CD4-positive, alpha-beta T cell treated with Interleukin-12 subunit alpha and Interleukin-12 subunit beta, for 1 hour (primary cell): Measurements from ENCODE around the gene CACNA2D3.

Experiments
- DNase-seq: peaks from one replicate; pipeline ENCODE4 v3.0.0-alpha.2; 2020

Gene CACNA2D3

DNA sequence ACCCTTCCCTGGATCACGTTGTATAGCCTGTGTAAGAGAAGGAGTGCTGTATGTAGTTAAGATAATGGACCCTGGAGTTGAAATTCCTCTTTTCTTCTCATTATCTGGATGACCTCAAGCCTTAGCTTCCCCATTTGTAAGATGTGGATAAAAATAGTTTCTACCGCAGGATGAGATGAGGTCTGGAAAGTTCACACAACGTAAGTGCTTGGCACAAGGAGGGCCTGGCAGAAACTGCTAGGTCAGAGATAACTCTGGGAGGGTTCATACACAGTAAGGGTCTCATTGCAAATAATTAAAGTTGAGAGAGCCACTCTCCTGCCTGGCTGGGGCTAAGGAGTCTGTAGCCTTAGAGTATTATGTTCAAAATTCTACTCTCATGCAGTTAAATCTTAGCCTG is 591.1 kb downstream of the CACNA2D3 start:
- no peak for DNase-seq

DNA sequence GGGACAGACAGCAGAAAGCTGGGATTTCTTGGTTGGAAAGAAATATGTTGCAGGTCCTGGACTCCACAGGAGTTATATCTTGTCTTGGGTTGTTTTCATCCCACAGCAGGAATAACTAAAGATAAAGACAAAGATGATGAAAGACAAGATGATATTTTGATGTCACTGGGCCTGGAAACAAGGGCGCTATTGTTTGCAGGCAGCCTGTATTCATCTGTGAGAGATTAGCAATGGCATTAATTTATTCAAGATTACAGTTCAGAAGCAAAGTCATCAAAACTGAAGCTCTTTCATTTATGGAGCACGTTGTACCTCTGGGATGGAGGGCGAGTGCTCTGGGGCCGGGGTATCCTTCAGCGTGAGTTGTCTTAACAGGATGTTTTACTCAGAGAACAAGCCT is 591.7 kb downstream of the CACNA2D3 start:
- no peak for DNase-seq

DNA sequence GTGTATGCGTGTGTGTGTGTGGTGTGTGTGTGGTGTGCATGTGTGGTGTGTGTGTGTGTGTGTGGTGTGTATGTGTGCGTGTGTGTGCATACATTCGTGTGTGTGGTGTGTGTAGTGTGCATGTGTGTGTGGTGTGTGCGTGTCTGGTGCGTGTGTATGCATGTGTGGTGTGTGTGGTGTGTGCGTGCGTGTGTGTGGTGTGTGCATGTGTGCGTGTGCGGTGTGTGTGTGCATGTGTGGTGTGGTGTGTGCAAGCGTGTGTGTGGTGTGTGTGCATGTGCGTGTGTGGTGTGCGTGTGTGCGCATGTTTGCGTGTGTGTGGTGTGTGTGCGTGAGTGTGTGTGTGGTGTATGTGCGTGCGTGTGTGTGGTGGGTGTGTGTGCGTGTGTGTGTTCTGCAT is 595.2 kb downstream of the CACNA2D3 start:
- DNase-seq = no peak

DNA sequence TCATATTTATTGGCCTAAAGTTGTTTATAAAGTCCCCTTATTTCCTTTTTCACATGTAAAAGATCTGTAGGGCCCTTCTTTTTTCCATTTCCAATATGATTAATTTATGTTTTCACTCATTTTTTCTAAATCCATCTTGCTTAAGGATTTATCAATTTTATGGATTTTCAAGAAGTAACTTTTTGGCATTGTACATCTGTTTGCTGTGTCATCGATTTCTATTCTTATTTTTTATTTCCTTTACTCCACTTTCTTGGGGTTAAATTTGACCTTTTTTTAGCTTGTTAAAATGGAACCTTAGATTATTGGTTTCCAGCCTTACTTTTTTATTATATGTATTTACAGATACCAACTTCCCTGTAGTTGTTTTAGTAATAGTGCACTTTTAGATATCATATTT is 597.6 kb downstream of the CACNA2D3 start:
- DNase-seq = no peak

DNA sequence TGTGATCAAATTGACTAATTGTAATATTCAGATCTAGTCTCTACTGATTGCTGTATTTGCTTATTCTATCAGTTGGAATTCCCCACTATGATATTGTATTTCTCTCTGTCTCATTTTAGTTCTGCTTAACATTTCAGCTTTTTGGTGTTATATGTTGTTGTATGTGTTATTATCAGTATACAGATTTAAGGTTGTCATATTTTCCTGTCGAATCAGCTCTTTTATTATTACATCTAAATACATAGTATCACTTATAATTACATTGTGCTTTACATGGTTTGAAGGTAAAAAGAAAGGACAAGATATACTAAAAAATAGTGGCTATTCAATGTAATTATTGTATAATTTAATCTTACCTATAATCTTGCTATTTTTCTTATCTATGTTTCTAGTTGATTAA is 598.3 kb downstream of the CACNA2D3 start:
- DNase-seq = no peak

DNA sequence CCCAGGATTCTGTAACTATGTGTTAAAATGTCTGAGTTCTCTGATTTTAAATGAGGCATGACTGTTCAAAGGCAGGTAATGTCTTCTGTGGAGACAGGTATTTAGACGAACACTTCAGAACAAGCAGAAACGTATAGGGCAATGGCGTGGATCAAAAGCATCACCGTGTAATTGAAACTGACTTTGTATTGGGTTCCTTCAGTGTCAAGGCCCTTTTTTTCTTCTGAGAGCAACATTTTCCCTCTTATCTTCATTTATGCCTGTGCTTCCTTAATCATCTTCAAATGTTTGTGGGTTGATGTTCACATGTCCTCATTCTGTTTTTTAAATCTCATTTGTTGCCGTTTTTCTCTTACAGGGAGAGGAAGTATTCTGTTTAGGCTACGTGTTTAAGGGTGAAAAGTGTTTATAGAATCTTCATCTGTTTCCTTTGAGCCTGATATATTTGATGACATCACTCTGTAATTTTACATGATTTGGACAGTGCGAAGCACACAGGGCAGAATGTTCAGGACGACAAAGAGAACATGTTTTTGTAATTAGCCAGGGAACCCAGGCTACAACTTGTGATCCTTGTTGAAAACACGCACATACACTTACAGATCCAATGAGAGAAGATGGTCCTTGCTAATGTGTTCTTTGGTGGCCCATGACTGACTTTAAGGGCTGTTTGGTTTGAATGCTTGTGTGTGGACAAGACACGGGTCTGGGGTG is 609.5 kb downstream of the CACNA2D3 start:
- no peak for DNase-seq

DNA sequence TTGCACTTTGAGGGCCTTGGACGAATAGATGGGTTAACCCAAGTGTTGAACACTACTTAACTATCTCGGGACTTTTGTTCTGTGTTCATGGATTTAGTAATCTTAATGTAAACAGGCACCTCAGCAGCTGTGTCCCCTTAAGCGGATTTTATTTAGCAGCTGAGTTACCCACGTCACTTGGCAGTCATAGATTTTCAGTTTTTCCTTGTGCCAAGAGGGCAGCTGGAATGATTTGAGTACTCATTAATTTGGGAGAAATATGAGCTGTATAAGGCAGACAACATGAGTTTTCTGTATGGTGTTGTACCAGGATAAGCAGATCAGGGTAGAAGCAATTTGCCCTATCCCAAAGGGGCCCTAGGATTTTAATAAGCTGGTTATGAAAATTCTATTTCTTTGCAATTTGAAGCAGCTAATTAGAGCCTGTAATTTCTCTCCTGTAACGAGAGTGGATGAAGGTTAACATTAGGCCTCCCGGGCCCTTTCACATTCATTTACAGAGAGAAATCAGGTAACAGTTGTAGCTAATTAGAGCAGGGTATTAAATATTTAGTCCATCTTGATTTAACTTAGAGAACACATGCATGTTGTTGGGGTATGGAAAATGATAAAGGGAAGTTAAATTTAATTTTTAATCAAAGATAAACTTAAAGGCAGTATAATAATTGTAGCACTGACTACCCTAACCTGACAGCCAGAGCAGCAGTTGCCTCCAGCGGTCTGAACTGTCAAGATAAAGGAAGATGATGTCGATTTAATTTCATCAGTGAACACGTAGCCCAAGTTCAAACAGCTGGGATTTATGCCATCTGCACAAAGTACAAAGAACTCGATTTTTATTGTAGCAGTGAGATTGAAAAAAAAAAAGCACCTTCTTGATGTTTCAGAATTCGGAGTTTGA is 611.0 kb downstream of the CACNA2D3 start:
- no peak for DNase-seq

DNA sequence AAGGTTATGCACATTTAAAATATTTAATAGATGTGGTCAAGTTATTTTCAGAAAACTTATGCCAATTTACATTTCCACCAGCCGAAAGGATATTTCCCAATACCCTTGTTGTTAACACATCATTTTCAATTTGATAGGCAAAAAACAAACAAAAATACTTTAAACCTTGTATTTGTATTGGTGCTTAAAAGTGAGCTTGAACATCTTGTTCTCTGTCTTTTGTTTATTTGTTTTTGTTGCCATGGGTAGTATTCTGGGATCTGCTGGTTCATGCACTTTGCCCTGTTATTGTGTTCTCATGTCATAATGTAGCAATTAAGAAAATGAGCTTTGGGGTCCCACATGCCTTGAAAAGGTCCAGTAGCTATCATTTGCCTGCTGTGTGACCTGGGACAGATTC is 614.1 kb downstream of the CACNA2D3 start:
- no peak for DNase-seq

DNA sequence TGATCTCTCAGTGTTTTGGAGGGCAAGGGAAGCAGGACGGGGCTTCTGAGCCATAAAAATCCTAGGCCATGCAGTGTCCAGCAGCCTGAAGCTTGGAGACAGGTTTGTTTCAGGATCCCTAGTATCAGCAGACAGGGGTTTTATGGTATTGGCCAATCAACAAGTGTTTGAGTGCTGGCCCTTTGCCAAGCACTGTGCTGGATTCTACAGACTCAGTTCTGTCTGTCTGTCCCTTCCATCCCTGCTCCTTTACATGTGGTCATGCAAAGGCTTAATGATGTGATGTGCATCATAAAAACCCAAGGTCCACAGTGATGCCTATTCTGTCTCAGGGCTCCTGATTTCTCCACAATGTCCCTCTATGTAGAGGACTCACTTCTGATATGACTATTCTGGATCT is 621.4 kb downstream of the CACNA2D3 start:
- no peak for DNase-seq

DNA sequence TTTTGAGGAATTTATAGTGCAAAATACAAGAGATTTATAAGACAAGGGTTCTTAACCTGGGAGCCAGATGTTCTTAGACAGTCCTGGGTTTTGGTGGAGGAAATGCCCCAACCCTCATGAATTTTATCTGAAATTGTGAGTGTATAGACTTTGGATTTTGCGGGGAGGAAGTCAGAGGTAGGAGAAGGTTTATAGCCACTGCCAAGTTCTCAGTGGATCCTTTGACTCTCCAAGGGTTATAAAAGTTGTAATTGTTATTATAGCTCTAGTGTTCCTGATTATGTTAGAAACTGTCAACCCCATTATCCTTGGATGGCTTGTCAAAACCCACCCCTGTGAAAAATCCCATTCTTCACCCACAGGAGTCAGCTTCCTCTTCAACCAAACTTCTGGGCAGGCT is 621.9 kb downstream of the CACNA2D3 start:
- no peak for DNase-seq

DNA sequence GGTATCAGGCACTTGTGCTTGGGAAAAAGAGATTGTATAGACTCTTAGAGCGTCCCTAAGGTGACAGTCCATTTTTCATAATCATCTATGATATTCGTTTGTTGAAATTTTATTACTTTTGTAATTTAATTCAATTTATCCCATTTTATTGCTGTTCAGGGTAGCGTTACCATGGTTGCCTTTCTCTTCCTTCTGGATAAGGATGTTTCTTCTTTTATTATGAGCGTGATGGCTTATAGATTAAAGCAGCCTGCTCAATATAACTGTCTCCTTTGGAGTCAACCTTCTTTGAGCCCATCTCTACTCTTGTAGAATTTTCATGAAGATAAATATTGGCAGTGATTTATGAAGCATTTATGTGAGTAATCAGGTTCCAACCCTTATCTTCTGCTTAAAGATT is 623.5 kb downstream of the CACNA2D3 start:
- DNase-seq = no peak

DNA sequence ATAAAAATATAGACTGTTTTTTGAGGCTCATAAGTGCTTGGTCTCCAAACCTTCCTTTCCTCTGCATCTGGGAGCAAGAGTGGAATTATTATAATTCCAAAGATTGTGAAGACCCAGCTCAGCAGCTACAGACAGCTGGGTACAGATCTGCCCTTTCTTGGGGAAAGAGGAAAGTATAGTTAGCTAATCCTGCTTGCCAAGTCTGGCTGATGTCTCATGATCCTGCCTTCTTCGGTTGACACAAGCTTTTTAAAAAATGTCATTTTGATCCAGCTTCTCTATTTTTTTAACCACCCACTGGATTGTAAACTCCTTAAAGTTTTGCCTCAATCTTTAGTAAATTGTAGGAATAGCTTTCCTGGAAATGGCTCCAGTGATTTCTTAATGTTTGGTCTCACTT is 624.4 kb downstream of the CACNA2D3 start:
- no peak for DNase-seq

DNA sequence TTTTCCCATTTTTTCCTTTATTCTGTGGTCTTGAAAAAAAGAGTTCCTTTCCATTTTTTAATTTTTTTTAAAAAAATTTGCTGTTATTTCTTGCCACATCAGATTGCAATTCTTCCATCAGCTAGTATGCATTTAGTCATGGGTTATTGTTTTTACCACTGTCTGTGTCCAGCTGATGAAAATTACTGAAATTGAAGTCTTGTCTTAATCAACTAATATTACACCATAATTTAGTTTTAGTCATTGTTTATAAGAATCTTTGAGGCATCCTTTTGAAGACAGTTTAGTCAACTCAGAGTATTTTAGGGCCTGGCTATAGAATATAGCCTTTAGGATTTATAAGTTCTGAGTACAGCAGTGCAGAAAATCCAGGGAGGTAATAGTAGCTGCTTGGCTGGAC is 633.4 kb downstream of the CACNA2D3 start:
- DNase-seq = no peak

DNA sequence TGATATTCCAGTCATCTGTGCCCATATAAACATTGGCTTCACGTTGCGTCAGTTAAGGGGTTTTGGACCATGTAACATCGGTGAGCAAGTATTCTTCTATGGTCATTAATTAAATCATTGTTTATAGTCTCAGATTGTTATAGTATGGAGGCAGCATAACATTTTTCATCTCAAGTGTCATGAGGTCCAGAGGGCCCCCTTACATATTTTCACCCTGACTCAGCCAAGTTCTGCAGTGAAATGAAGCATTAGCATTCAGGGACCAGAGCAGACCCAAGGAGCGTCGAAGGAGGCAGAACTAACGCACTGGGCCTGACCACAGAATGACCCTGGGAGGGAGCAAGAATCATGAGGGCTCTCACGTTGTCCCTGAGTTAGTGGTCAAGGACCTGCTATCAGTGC is 634.0 kb downstream of the CACNA2D3 start:
- no peak for DNase-seq

DNA sequence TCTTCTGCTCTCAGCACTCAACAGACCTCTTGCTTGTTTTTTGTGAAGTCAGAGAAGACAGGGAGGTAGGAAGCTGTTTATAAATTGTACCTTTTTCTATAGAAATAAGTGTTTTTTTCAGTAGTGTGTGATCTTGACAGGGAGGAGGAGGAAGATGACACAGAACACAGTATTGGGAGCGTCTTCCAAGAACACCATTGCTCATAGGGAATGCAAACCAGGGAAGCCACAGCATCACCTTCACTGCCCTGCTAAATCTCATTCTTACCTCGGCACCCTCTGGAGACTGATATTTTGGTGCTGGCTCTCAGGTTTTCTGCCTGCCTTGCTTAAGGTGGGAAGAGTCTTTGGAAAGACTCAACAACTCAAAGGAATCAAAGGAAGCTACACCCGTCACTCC is 636.1 kb downstream of the CACNA2D3 start:
- no peak for DNase-seq

DNA sequence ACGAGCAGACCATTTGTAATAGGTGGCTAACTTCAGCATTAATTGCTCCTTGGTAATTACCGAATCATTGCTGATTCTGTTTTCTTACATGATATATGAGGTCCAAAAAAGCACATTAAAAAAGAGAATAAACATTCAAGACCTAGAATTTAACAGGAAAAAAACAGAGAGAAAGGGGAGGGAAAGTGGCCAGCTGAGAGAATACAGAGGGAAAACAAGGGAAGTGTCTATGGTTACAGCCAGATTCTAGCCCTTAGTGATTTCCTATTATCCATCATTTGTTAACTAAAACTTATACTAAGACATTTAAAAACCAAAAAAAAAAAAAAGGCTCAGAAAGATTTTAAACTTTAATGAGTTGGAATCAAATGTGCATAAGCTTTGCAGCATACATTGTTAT is 636.8 kb downstream of the CACNA2D3 start:
- no peak for DNase-seq

DNA sequence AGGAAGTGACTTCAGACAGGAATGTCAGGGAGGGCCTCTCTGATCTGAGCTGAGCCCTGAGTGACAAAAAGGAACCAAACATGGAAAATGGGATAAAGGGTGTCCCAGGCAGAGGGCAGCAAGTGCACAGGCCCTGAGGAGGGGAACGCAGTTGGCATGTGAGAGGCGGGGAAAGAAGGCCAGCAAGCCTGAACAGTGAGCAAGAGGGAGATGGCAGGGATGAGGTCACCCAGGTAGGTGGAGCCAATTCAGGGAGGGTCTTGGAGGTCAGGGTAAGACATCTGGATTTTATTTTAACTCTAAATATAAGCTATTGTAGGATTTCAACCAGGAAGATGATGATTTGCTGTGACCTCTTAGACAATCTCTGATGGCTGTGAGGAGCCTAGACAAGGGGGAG is 637.8 kb downstream of the CACNA2D3 start:
- DNase-seq = no peak

DNA sequence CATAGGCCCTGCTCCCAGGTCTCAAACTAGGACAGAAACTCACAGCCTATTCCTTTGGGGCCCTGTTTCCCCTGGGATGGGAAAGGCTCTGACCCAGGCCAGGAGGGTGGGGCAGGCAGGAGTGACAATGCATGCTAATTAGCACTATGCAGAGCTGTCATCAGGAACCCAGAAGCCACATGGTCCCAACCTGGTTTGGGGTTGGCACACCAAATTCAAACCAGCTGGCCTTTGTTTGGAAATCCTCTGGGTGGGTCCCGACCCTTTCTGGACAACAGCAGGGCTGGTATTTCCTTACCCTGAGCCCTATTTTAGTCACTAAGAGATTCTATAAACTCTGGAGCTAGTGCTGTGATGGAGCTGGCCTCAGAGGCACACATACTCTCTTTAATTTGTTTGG is 639.3 kb downstream of the CACNA2D3 start:
- no peak for DNase-seq

DNA sequence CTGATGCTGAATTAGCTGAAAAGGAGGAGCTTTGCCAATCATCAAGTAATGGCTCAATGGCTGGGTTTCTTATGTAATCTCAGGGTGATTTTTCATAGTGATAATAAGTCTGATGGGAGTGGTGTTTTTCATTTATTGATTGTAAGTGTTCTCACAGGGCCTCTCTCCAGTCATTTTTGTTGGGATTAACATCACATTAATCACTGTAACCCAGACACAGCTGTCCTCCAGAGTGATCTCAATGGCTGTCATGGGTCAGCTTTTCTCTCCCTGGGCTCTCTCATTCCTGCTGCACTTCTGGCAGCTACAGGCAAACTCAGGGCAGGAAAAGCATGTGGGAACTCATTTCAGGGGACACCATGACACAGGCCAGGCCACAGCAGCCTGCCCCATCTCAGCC is 642.6 kb downstream of the CACNA2D3 start:
- no peak for DNase-seq

DNA sequence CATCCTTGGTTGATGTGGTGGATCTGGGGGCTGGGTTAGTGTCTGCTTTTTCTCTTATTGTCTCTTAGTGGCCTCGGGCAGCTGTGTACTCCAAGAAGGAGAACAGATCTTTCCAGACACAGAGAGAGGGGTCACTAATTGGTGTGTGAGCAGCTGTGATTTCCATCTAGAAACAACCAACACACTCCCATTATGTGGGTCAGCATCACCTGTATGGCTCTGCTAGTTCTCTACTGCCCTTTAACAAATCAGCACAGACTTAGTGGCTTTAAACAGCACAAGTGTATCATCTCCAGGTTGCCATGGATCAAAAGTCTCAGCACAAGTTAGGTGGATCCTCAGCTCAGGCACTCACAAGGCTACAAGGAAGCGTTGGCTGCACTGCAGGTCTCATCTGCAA is 648.7 kb downstream of the CACNA2D3 start:
- DNase-seq = no peak

DNA sequence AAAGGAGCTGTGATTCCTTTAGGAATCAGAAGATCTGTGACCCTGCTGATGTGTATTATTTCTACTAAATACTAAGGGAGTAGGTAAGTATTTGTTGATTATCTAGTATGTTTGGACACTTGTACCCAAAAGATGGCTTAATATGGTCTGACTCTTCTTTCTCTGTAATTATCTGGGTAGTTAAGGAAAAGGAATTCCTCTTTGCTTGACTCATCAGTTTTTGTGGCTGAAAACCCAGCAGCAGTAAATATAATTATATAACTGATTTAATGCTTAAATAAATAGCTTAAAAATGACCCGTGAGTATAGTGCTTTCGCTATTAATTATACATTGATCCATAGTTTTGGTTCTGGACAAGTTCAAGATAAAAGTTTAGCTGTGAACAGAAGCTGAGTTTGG is 649.7 kb downstream of the CACNA2D3 start:
- no peak for DNase-seq

DNA sequence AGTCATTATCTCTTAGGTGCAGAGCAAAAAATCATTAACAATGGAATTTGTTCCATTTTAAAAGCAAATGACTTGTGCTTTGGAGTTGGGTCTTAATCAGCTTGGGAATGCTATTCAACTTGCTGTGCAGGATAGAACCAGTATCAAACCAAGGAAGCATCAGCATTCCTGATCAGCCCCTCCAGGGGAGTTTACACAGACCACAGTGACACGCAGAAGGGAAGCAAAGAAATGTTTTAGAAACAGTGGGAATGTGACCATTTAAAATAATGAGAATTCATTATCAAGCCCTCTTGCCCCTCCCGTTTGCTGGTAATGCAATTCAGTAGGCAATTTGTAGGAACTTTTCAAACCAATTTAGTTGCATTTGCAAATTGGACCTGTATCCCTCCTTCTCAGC is 650.4 kb downstream of the CACNA2D3 start:
- no peak for DNase-seq

DNA sequence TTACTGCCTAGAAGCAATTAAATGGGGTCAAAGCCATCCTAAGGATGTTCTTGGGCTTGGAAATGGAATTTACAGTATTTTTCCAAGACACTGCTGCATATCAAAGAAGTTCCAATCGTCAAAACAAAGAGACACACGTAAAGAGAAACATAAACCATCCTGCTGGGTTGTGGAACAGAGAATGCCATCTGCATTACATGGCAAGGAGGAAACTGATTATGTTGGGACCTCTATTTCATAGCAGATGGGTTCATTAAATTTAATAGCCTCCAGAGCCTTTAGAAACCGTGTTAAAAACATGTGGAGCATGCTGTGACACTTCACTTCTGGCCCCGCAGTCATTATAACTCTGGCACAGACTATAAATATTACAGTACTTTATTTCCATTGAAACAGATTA is 650.9 kb downstream of the CACNA2D3 start:
- DNase-seq = no peak

DNA sequence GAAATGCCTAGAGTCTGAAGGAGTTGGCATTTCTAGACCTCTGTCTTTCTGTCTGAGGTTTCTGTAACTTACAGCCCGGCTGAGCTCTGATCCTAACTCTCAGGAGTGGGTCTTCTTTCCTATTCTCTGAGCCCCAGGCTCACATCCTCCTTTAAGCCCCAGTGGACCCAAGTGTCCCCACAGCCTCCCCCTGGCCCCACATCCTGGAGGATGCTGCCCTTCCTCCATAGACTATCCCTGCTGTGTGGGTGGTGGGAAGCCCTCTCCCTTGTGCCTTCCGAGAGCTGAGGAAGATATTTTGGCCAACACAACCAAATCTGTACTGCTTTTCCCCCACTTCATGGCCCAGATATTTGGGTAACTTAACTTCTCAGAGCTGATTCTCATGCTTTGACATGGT is 654.2 kb downstream of the CACNA2D3 start:
- no peak for DNase-seq

DNA sequence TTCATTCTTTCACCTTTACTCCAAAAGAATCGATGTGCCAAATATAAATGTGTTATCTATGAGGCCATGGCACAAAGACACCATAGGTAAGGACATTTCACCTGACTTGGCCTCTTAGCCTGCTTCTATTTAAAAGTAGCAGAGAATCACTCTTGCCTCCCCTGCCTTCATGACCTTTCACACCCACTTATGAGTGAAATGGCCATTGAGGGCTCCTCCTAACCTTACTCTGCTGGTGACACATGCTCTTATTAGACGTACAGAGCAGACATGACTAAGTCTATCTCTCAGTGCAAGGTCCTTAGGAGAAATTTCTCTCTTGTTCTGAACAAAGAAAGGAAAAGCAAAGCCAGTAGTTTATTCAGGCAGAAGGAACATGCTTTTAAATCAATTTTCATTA is 654.8 kb downstream of the CACNA2D3 start:
- DNase-seq = no peak
